ENCODE results near the gene SSR3.

SSR3 gene

GRCh38 chr3:156552973-156553372 lies 1.9 kb downstream of the SSR3 start:
- no peaks in the 10 kb centered on the region for H3K9me3 ChIP-seq (replicated peaks; ENCODE audit: insufficient read depth, low read length)
- peak overlapping the region; percentile 91; the same call in 1 of the 2 replicates for H3K9ac ChIP-seq (ENCODE audit: low read length)
- DNase-seq: no peak
- H2AFZ ChIP-seq (ENCODE audit: low read length): no peak overlapping the region
- H3K4me2 ChIP-seq (ENCODE audit: low read depth, low read length): peak overlapping the region; percentile 69
- H3F3A ChIP-seq (ENCODE audit: insufficient read depth, low read length): 0 out of 2 replicates have a peak, but pooled peaks cover 4% of the 10 kb centered on the region
- TF ChIP-seq EZH2phosphoT487 (IDR thresholded peaks at IDR 0.05; ENCODE audit: low read length): no peak
- no peak for TF ChIP-seq EZH2 (optimal IDR thresholded peaks at IDR 0.05; ENCODE audit: low read depth, low read length)
- TF ChIP-seq CTCF (IDR thresholded peaks at IDR 0.05; ENCODE audit: low read length): no peak
- H3K4me1 ChIP-seq (ENCODE audit: low read length): peaks cover 45% of the 10 kb centered on the region
- peak overlapping the region; percentile 89 for H3K4me3 ChIP-seq (ENCODE audit: low read length)
- H3K27me3 ChIP-seq (replicated peaks; ENCODE audit: insufficient read depth, low read length): no peaks in the 10 kb centered on the region
- H3K36me3 ChIP-seq (replicated peaks; ENCODE audit: insufficient read depth, low read length): peaks cover 40% of the 10 kb centered on the region; the same call in 1 of the 2 replicates
- no peak overlapping the region for H3K27ac ChIP-seq (ENCODE audit: low read length)
- peaks cover 70% of the 10 kb centered on the region for H3K79me2 ChIP-seq (ENCODE audit: low read length)
- H4K20me1 ChIP-seq (ENCODE audit: insufficient read depth, low read length): peaks cover 18% of the 10 kb centered on the region; the same call in 1 of the 2 replicates
- H3K9me2 ChIP-seq (replicated peaks; ENCODE audit: insufficient read depth, low read length): no peaks in the 10 kb centered on the region

GRCh38 chr3:156551746-156552145 lies 3.2 kb downstream of the SSR3 start:
- peaks cover 18% of the 10 kb centered on the region; the same call in 1 of the 2 replicates for H4K20me1 ChIP-seq (ENCODE audit: insufficient read depth, low read length)
- H3K27me3 ChIP-seq (replicated peaks; ENCODE audit: insufficient read depth, low read length): no peaks in the 10 kb centered on the region
- H3K79me2 ChIP-seq (ENCODE audit: low read length): peaks cover 82% of the 10 kb centered on the region
- no peak for TF ChIP-seq EZH2 (optimal IDR thresholded peaks at IDR 0.05; ENCODE audit: low read depth, low read length)
- no peak for TF ChIP-seq EZH2phosphoT487 (IDR thresholded peaks at IDR 0.05; ENCODE audit: low read length)
- no peak for TF ChIP-seq CTCF (IDR thresholded peaks at IDR 0.05; ENCODE audit: low read length)
- no peaks in the 10 kb centered on the region for H3K9me3 ChIP-seq (replicated peaks; ENCODE audit: insufficient read depth, low read length)
- no peak overlapping the region for H3K27ac ChIP-seq (ENCODE audit: low read length)
- H2AFZ ChIP-seq (ENCODE audit: low read length): no peak overlapping the region
- H3K36me3 ChIP-seq (replicated peaks; ENCODE audit: insufficient read depth, low read length): peaks cover 51% of the 10 kb centered on the region
- H3K9ac ChIP-seq (ENCODE audit: low read length): no peak overlapping the region
- no peaks in the 10 kb centered on the region for H3K9me2 ChIP-seq (replicated peaks; ENCODE audit: insufficient read depth, low read length)
- DNase-seq: no peak
- 0 out of 2 replicates have a peak overlapping the region, but pooled peaks have one; percentile 9 for H3K4me3 ChIP-seq (ENCODE audit: low read length)
- H3K4me1 ChIP-seq (ENCODE audit: low read length): peaks cover 46% of the 10 kb centered on the region
- peak overlapping the region; percentile 69 for H3K4me2 ChIP-seq (ENCODE audit: low read depth, low read length)
- H3F3A ChIP-seq (ENCODE audit: insufficient read depth, low read length): 0 out of 2 replicates have a peak, but pooled peaks cover 6% of the 10 kb centered on the region

- Histone ChIP-seq H3K79me2 (ENCODE audit: low read length) (peaks cover 87% of the 10 kb centered on the region), H3K4me2 (ENCODE audit: low read depth, low read length) (peak overlapping the region; percentile 69), H3K27me3 (replicated peaks; ENCODE audit: insufficient read depth, low read length) (no peaks in the 10 kb centered on the region), H4K20me1 (ENCODE audit: insufficient read depth, low read length) (peaks cover 18% of the 10 kb centered on the region; the same call in 1 of the 2 replicates), H3K9me3 (replicated peaks; ENCODE audit: insufficient read depth, low read length) (no peaks in the 10 kb centered on the region), H3K9ac (ENCODE audit: low read length) (no peak overlapping the region), H3K36me3 (replicated peaks; ENCODE audit: insufficient read depth, low read length) (peaks cover 56% of the 10 kb centered on the region), H3K27ac (ENCODE audit: low read length) (no peak overlapping the region), H2AFZ (ENCODE audit: low read length) (no peak overlapping the region), H3K9me2 (replicated peaks; ENCODE audit: insufficient read depth, low read length) (no peaks in the 10 kb centered on the region), H3K4me3 (ENCODE audit: low read length) (peak overlapping the region; percentile 9), H3K4me1 (ENCODE audit: low read length) (peaks cover 46% of the 10 kb centered on the region), H3F3A (ENCODE audit: insufficient read depth, low read length) (0 out of 2 replicates have a peak, but pooled peaks cover 8% of the 10 kb centered on the region)
- no peak for DNase-seq
- TF ChIP-seq EZH2phosphoT487 (IDR thresholded peaks at IDR 0.05; ENCODE audit: low read length) (no peak), EZH2 (optimal IDR thresholded peaks at IDR 0.05; ENCODE audit: low read depth, low read length) (no peak), CTCF (IDR thresholded peaks at IDR 0.05; ENCODE audit: low read length) (no peak)
Observed at GRCh38 chr3:156551261-156551660, 3.7 kb downstream of the SSR3 start.
